HepG2 (cell line): ENCODE results near the gene PLEKHH3. TPM values are rescaled to one million over a fixed set of nuclear protein-coding genes. Genes with fewer than 3 reads are reported as not detected.

Source experiments
- BHLHE40 ChIP-seq: IDR thresholded peaks from 2 replicates; pipeline ENCODE4 v1.6.1; 2011; ENCODE audit warnings: low read length, improper control_type of control experiment
- GZF1 ChIP-seq: sonication (generic); formaldehyde crosslinking; IDR thresholded peaks from 2 replicates; pipeline ENCODE4 v1.5.1; 2020; ENCODE audit warnings: mild to moderate bottlenecking, missing genetic modification reagents
- NR1H2 ChIP-seq: sonication (generic); formaldehyde crosslinking; IDR thresholded peaks from 2 replicates; pipeline ENCODE4 v1.8.1; 2022; ENCODE audit warnings: low read depth, missing genetic modification reagents, borderline replicate concordance
- RBAK ChIP-seq: sonication (generic); formaldehyde crosslinking; IDR thresholded peaks from 2 replicates; pipeline ENCODE4 v1.5.1; 2020; ENCODE audit warnings: mild to moderate bottlenecking, missing genetic modification reagents
- SIN3A ChIP-seq: IDR thresholded peaks from 2 replicates; pipeline ENCODE4 v1.6.1; 2011; ENCODE audit warnings: low read depth, mild to moderate bottlenecking, control low read depth, low read length, borderline replicate concordance
- ZNF879 ChIP-seq: sonication (generic); formaldehyde crosslinking; IDR thresholded peaks from 2 replicates; pipeline ENCODE4 v1.8.1; 2023; ENCODE audit warnings: missing genetic modification reagents
- polyA plus RNA-seq, 8 experiments: library from polyadenylated mRNA; depleted of rRNA in 3 of 8; stranded (reverse) in 7 of 8; unstranded in 1 of 8; fragments of >200 nt; fragmentation: Illumina TruSeq in 4 of 8; extraction: Trizol in 4 of 8; gene quantifications; 2 replicates each; pipeline versions ENCODE4 v1.2.1 to v1.2.3, GENCODE V29; 2011 to 2016; ENCODE audit warnings: low read depth in 4 of 8, missing spikeins in 1 of 8, mixed read lengths in 1 of 8; ENCODE audit not compliant: insufficient read depth in 1 of 8
- total RNA-seq, 5 experiments: library from RNA; depleted of rRNA; stranded (reverse); fragments of >200 nt; fragmentation: Illumina TruSeq; extraction: Trizol; gene quantifications; 2 replicates each; pipeline ENCODE4 v1.2.3, GENCODE V29; 2016; ENCODE audit warnings: low read depth in 1 of 5
- TF ChIP-seq, protein P1 (sequence below): sonication (generic); formaldehyde crosslinking; IDR thresholded peaks from 2 replicates; pipeline ENCODE4 v1.4.0; 2020; ENCODE audit warnings: missing genetic modification reagents
- TF ChIP-seq, protein P2 (sequence below): sonication (generic); formaldehyde crosslinking; IDR thresholded peaks from 2 replicates; pipeline ENCODE4 v1.4.0; 2020; ENCODE audit warnings: missing genetic modification reagents
- TF ChIP-seq, protein P3 (sequence below): IDR thresholded peaks from 2 replicates; pipeline ENCODE4 v1.6.1; 2016; ENCODE audit warnings: low read depth, control low read depth
- TF ChIP-seq, protein P4 (sequence below), 2 experiments: fragments of 450-650 bp in 1 of 2; sonication (generic) in 1 of 2; formaldehyde crosslinking in 1 of 2; IDR thresholded peaks; 2 replicates each; pipeline versions ENCODE4 v1.6.1 to v1.8.0; 2016 to 2022; ENCODE audit warnings: antibody characterized with exemption in 1 of 2, mild to moderate bottlenecking in 1 of 2, missing genetic modification reagents in 1 of 2

Gene PLEKHH3
- total and polyA plus RNA-seq, 2 of the 13 experiments (the other 11 are each of a cell fraction or from before 2014, with no cell fraction given): 6.0 to 19.9 TPM

DNA sequence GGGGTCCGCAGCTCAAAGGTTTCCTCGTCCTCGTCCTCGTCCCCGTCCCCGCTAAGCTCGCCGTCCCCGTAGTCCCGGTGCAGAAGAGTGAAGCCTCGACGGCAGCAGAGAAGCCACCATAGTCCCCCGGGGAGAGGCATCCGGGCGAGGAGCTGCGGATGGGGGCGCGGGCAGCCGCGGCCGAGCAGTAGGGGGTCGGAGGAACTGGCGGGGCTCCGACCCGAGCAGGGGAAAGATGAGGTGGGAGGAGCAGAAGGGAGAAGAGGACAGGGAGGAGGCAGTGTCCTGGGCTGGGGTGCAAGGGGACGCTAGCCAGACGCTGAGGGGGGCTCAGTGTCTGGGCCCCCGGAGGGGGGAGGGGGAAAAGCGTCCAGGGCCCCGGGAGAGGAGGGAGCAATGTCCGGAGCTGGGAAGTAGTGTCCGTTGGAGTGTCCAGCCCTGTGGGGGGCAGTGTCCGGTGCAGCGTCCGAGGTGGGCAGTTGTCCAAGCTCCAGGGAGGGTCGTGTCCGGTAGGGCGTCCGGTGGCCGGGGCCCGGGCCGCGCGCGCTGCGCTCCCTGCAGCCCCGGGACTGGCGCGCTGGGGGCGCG lies at the start of gene PLEKHH3 (continued):
- TF ChIP-seq, protein P1, sequence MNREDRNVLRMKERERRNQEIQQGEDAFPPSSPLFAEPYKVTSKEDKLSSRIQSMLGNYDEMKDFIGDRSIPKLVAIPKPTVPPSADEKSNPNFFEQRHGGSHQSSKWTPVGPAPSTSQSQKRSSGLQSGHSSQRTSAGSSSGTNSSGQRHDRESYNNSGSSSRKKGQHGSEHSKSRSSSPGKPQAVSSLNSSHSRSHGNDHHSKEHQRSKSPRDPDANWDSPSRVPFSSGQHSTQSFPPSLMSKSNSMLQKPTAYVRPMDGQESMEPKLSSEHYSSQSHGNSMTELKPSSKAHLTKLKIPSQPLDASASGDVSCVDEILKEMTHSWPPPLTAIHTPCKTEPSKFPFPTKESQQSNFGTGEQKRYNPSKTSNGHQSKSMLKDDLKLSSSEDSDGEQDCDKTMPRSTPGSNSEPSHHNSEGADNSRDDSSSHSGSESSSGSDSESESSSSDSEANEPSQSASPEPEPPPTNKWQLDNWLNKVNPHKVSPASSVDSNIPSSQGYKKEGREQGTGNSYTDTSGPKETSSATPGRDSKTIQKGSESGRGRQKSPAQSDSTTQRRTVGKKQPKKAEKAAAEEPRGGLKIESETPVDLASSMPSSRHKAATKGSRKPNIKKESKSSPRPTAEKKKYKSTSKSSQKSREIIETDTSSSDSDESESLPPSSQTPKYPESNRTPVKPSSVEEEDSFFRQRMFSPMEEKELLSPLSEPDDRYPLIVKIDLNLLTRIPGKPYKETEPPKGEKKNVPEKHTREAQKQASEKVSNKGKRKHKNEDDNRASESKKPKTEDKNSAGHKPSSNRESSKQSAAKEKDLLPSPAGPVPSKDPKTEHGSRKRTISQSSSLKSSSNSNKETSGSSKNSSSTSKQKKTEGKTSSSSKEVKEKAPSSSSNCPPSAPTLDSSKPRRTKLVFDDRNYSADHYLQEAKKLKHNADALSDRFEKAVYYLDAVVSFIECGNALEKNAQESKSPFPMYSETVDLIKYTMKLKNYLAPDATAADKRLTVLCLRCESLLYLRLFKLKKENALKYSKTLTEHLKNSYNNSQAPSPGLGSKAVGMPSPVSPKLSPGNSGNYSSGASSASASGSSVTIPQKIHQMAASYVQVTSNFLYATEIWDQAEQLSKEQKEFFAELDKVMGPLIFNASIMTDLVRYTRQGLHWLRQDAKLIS: no peak
- TF ChIP-seq BHLHE40 (no peak), RBAK (CRISPR knock-in tag) (no peak), SIN3A (peak; percentile 88; the same call in 1 of the 2 replicates), GZF1 (CRISPR knock-in tag) (no peak), NR1H2 (CRISPR knock-in tag) (no peak), ZNF879 (CRISPR knock-in tag) (no peak)
- TF ChIP-seq, protein P2, sequence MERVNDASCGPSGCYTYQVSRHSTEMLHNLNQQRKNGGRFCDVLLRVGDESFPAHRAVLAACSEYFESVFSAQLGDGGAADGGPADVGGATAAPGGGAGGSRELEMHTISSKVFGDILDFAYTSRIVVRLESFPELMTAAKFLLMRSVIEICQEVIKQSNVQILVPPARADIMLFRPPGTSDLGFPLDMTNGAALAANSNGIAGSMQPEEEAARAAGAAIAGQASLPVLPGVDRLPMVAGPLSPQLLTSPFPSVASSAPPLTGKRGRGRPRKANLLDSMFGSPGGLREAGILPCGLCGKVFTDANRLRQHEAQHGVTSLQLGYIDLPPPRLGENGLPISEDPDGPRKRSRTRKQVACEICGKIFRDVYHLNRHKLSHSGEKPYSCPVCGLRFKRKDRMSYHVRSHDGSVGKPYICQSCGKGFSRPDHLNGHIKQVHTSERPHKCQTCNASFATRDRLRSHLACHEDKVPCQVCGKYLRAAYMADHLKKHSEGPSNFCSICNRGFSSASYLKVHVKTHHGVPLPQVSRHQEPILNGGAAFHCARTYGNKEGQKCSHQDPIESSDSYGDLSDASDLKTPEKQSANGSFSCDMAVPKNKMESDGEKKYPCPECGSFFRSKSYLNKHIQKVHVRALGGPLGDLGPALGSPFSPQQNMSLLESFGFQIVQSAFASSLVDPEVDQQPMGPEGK (CRISPR knock-in tag): peak; percentile 95
- TF ChIP-seq, protein P3, sequence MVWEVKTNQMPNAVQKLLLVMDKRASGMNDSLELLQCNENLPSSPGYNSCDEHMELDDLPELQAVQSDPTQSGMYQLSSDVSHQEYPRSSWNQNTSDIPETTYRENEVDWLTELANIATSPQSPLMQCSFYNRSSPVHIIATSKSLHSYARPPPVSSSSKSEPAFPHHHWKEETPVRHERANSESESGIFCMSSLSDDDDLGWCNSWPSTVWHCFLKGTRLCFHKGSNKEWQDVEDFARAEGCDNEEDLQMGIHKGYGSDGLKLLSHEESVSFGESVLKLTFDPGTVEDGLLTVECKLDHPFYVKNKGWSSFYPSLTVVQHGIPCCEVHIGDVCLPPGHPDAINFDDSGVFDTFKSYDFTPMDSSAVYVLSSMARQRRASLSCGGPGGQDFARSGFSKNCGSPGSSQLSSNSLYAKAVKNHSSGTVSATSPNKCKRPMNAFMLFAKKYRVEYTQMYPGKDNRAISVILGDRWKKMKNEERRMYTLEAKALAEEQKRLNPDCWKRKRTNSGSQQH (CRISPR knock-in tag): no peak
- TF ChIP-seq, protein P4, sequence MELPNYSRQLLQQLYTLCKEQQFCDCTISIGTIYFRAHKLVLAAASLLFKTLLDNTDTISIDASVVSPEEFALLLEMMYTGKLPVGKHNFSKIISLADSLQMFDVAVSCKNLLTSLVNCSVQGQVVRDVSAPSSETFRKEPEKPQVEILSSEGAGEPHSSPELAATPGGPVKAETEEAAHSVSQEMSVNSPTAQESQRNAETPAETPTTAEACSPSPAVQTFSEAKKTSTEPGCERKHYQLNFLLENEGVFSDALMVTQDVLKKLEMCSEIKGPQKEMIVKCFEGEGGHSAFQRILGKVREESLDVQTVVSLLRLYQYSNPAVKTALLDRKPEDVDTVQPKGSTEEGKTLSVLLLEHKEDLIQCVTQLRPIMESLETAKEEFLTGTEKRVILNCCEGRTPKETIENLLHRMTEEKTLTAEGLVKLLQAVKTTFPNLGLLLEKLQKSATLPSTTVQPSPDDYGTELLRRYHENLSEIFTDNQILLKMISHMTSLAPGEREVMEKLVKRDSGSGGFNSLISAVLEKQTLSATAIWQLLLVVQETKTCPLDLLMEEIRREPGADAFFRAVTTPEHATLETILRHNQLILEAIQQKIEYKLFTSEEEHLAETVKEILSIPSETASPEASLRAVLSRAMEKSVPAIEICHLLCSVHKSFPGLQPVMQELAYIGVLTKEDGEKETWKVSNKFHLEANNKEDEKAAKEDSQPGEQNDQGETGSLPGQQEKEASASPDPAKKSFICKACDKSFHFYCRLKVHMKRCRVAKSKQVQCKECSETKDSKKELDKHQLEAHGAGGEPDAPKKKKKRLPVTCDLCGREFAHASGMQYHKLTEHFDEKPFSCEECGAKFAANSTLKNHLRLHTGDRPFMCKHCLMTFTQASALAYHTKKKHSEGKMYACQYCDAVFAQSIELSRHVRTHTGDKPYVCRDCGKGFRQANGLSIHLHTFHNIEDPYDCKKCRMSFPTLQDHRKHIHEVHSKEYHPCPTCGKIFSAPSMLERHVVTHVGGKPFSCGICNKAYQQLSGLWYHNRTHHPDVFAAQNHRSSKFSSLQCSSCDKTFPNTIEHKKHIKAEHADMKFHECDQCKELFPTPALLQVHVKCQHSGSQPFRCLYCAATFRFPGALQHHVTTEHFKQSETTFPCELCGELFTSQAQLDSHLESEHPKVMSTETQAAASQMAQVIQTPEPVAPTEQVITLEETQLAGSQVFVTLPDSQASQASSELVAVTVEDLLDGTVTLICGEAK (IDR thresholded peaks at IDR 0.05): no peak
- TF ChIP-seq, protein P4 (CRISPR knock-in tag; IDR thresholded peaks at IDR 0.05): 0 out of 2 replicates have a peak, but pooled peaks have one; percentile 10
